HFFc6 (cell line): ENCODE measurements around the gene TNS2. TPM values are rescaled to one million over a fixed set of nuclear protein-coding genes. Genes with fewer than 3 reads are reported as not detected.

ENCODE experiments used
- DNase-seq: peaks from one replicate; pipeline ENCODE4 v3.0.0-alpha.2; 2018
- H3K27ac Mint-ChIP-seq: 2 replicates; pipeline ENCODE4 v1.8.0; 2020; ENCODE audit warnings: mild to moderate bottlenecking, mixed read lengths
- H3K27me3 Mint-ChIP-seq: 2 replicates; pipeline ENCODE4 v1.8.0; 2021; ENCODE audit warnings: mild to moderate bottlenecking, moderate library complexity, mixed read lengths; ENCODE audit not compliant: insufficient read depth
- H3K36me3 Mint-ChIP-seq: 2 replicates; pipeline ENCODE4 v1.8.0; 2021; ENCODE audit warnings: low read depth, mixed read lengths
- H3K4me1 Mint-ChIP-seq: 2 replicates; pipeline ENCODE4 v1.8.0; 2020; ENCODE audit warnings: low read depth, mixed read lengths
- H3K4me3 Mint-ChIP-seq: 2 replicates; pipeline ENCODE4 v1.8.0; 2020; ENCODE audit warnings: mild to moderate bottlenecking, moderate library complexity, mixed read lengths
- H3K9me3 Mint-ChIP-seq: 2 replicates; pipeline ENCODE4 v1.8.0; 2020; ENCODE audit warnings: mild to moderate bottlenecking, mixed read lengths
- total RNA-seq, 6 experiments: library from RNA; stranded (reverse); fragmentation: NEBNext Ultra II Directional; extraction: Animal tissue kit (Norgen Biotek cat#: 25700); gene quantifications; 2 replicates in 1 of 6; 3 replicates in 5 of 6; pipeline ENCODE4 v1.2.3, GENCODE V29; 2021
- TF ChIP-seq, protein P1 (sequence below): fragments of 200-600 bp; sonication (generic); IDR thresholded peaks from 2 replicates; pipeline ENCODE4 v1.5.0; 2021; ENCODE audit warnings: antibody characterized with exemption, mild to moderate bottlenecking

Gene TNS2
- total RNA-seq, 6 experiments from 2014 or later = 44.3 to 69.2 (median 58.9) TPM

- H3K9me3 Mint-ChIP-seq = no peaks in the 10 kb centered on the region
- no peak overlapping the region for H3K27ac Mint-ChIP-seq
These were observed 24.0 kb downstream of the TNS2 start for GRCh38 chr12:53073881-53074280.

GRCh38 chr12:53074283-53074998 is 24.6 kb downstream of the TNS2 start:
- H3K4me1 Mint-ChIP-seq = peaks cover 49% of the 10 kb centered on the region
- peaks cover 39% of the 10 kb centered on the region for H3K36me3 Mint-ChIP-seq
- TF ChIP-seq, protein P1, sequence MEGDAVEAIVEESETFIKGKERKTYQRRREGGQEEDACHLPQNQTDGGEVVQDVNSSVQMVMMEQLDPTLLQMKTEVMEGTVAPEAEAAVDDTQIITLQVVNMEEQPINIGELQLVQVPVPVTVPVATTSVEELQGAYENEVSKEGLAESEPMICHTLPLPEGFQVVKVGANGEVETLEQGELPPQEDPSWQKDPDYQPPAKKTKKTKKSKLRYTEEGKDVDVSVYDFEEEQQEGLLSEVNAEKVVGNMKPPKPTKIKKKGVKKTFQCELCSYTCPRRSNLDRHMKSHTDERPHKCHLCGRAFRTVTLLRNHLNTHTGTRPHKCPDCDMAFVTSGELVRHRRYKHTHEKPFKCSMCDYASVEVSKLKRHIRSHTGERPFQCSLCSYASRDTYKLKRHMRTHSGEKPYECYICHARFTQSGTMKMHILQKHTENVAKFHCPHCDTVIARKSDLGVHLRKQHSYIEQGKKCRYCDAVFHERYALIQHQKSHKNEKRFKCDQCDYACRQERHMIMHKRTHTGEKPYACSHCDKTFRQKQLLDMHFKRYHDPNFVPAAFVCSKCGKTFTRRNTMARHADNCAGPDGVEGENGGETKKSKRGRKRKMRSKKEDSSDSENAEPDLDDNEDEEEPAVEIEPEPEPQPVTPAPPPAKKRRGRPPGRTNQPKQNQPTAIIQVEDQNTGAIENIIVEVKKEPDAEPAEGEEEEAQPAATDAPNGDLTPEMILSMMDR = no peak
- DNase-seq = no peak
- no peak overlapping the region for H3K4me3 Mint-ChIP-seq
- no peaks in the 10 kb centered on the region for H3K9me3 Mint-ChIP-seq
- H3K27me3 Mint-ChIP-seq = peaks cover 9% of the 10 kb centered on the region
- H3K27ac Mint-ChIP-seq = no peak overlapping the region

More at GRCh38 chr12:53073881-53074280, 24.0 kb downstream of the TNS2 start:
- no peak for DNase-seq
- Mint-ChIP-seq H3K4me1 (peaks cover 50% of the 10 kb centered on the region), H3K36me3 (peaks cover 39% of the 10 kb centered on the region), H3K4me3 (no peak overlapping the region), H3K27me3 (peaks cover 9% of the 10 kb centered on the region)
- TF ChIP-seq, protein P1 = no peak

DNA sequence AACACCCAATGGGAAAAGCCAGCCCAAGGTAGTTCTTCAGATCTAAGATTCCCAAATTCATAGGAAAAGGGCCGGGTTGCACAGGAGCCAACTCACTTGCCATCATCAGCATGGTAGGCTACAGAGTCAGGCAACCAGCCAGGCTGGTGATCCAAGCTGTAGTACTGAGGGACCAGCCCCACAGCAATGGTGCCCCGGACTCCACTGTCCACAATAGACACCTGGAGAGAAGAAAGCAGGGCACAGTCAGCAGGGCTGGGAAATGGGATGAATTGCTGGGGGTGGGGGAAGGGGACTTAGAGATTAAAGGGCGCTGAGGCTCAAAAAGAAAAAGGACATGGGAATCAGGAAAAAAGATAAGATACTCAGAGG is 25.1 kb downstream of the TNS2 start:
- DNase-seq = no peak
- Mint-ChIP-seq H3K4me3 (no peak overlapping the region), H3K27ac (no peak overlapping the region), H3K27me3 (peaks cover 9% of the 10 kb centered on the region), H3K4me1 (peaks cover 50% of the 10 kb centered on the region), H3K9me3 (no peaks in the 10 kb centered on the region), H3K36me3 (peaks cover 39% of the 10 kb centered on the region)
- TF ChIP-seq, protein P1 = no peak

GRCh38 chr12:53076461-53076860 is 26.6 kb downstream of the TNS2 start:
- Mint-ChIP-seq H3K9me3 (no peaks in the 10 kb centered on the region), H3K27ac (no peak overlapping the region; the same call in 1 of the 2 replicates), H3K4me3 (no peak overlapping the region), H3K27me3 (peaks cover 5% of the 10 kb centered on the region), H3K36me3 (peaks cover 32% of the 10 kb centered on the region), H3K4me1 (peaks cover 50% of the 10 kb centered on the region)
- no peak for DNase-seq
- TF ChIP-seq, protein P1 = no peak

DNA sequence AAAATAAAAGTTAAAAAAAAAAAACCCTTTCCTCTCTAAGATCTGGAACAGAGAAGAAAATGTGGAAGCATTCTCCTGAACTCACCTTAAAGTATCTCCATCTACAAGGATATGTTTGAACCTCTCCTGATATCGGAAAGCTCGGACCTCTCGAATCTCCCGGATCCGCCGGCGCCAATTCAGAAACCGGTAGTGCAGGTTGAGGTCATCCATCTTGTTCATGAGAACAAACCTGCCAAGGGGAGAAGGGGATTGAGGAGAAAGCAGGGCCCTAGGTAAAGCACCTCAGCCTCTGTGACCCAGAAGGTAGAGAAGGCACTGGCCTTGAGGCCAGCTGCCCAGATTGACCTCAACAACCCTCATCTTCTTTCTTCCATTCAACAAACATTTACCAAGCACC is 27.2 kb downstream of the TNS2 start:
- H3K27ac Mint-ChIP-seq = peak overlapping the region; percentile 99; the same call in 1 of the 2 replicates
- peak overlapping the region; percentile 94; the same call in 1 of the 2 replicates for H3K4me3 Mint-ChIP-seq

More for the DNA sequence above, 27.2 kb downstream of the TNS2 start:
- Mint-ChIP-seq H3K36me3 (peaks cover 29% of the 10 kb centered on the region), H3K4me1 (peaks cover 47% of the 10 kb centered on the region), H3K27me3 (peaks cover 5% of the 10 kb centered on the region), H3K9me3 (no peaks in the 10 kb centered on the region)
- no peak for DNase-seq
- TF ChIP-seq, protein P1 = no peak
